GM12892 (cell line): ENCODE results near the gene E2F3. TPM values are rescaled to one million over a fixed set of nuclear protein-coding genes. Genes with fewer than 3 reads are reported as not detected.

ENCODE experiments used
- DNase-seq: peaks from one replicate; pipeline ENCODE4 v3.0.0; 2011; ENCODE audit not compliant: insufficient read length
- FAIRE-seq: peaks from 2 replicates; lab custom pipeline; 2011; peaks lifted over from hg19 to GRCh38; lab: Jason Lieb, UNC
- POLR2A ChIP-seq: IDR thresholded peaks from 2 replicates; pipeline ENCODE4 v1.6.1; 2011; ENCODE audit warnings: low read depth, low read length, control low read depth
- POLR2AphosphoS5 ChIP-seq: IDR thresholded peaks from 2 replicates; pipeline ENCODE4 v1.6.1; 2011; ENCODE audit warnings: low read depth, low read length, control low read depth
- TAF1 ChIP-seq: IDR thresholded peaks from 2 replicates; pipeline ENCODE4 v1.6.1; 2011; ENCODE audit warnings: low read depth, mild to moderate bottlenecking, control low read depth, low read length, borderline replicate concordance
- polyA plus RNA-seq: library from polyadenylated mRNA; unstranded; fragments of >200 nt; gene quantifications from one replicate; pipeline ENCODE4 v1.2.1, GENCODE V29; 2012; ENCODE audit warnings: missing spikeins, inconsistent platforms; ENCODE audit not compliant: missing spikeins

The E2F3 gene
- polyA plus RNA-seq, result 6.5 TPM

DNA sequence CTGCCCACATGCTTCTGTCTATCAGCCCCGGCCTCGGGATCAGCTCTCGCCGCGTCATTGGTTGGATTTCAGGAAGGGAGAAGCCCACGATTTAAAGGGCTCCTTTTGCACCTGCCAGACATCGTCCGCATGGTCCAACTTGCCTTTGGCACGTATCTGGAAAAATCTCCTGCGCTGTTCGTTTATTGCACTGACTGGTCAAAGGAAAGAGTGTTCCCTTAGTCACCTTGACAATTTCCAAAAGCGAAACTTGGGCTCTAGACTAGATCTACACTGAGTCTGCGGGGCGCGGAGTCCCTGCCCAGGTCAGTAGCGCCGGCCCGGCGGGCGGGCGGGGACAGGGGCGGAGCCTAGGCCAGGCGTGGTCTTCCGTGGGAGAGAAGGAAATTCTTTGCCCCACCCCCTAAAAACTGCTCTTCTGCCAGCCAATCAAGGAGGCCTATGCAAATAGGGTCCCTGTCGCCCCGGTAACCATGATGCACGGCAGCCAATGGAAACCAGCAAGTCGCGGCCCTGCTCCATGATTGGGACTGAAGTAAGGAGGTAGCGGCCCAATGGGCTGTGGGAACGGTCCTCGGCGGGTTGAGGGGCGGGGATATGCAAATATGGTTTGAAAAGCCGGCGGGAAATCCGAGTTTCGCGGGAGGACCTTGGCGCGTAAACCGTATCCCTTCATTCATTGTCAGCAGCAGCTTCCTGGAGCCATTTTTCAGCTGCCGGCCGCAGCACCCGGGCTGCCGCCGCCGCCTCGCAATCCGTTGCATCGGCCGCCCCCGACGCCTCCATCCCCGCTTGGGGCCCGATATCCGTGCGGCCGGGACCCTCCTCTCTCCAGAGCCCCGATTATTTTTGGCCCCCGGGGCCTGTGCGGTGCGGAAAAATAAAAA, at the start of gene E2F3:
E2F3 (plus strand) TSS at position 675 of the 887 bp plus-strand sequence. CDS start 354 bp downstream, outside the sequence.
- FAIRE-seq, result peak; percentile 99

DNA sequence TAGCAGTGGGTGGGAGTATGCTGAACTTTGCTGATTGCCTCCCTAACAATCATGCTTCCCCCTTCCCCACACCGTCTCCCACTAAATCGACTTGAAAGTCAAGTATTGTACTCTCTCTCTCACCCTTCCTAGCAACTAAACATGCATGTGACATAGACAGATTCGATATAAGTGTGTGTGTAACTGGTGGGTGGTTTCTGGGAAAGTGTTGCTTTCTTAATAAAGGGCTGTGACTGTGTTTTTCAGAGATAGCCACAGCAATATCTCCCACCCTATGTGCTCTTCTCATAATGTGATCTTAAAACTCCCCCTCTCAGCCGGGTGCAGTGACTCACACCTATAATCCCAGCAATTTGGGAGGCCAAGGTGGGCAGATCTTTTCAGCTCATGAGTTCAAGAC, 49.3 kb upstream of the E2F3 start:
- DNase-seq (no peak), FAIRE-seq (no peak)
- no peak for TF ChIP-seq POLR2AphosphoS5
- no peak for TF ChIP-seq POLR2A
- no peak for TF ChIP-seq TAF1

More for the DNA sequence above, at the start of gene E2F3:
- DNase-seq, result peak; percentile 95
- peak; percentile 89 for TF ChIP-seq POLR2A
- peak; percentile 95 for TF ChIP-seq TAF1
- TF ChIP-seq POLR2AphosphoS5, result peak; percentile 92

DNA sequence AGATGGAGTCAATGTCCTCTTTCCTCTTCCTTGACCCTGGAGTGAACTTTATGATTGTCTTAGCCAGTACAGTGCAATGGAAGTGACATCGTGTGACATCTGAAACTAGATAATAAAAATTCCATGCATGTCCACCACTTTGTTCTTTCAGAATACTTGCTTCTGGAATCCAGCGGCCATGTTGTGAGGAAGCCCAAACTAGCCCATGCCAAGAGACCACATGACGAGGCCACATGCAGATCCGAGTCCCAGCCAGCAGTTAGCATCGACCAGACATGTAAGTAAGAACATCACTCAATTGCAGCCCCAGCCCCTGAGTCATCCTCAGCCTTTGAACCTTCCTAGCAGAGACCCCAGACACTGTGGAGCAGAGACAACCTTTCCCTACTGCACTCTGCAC, 48.5 kb upstream of the E2F3 start:
- DNase-seq (no peak), FAIRE-seq (no peak)
- TF ChIP-seq TAF1 (no peak), POLR2A (no peak), POLR2AphosphoS5 (no peak)

DNA sequence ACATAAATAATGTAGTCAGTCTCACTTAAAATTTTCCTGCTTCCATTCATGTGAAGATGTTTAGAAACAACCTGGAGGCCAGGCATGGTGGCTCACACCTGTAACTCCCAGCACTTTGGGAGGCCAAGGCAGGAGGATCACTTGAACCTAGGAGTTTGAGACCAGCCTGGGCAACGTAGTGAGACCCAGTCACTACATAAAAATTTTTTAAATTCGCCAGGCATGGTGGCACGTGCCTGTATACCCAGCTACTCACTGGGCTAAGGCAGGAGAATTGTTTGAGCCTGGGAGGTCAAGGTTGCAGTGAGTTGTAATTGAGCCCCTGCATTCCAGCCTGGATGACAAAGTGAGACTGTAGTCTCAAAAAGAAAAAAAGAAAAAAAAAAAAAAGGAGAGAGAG, 47.3 kb upstream of the E2F3 start:
- no peak for FAIRE-seq
- TF ChIP-seq POLR2AphosphoS5 (no peak), TAF1 (no peak), POLR2A (no peak)
- no peak for DNase-seq

DNA sequence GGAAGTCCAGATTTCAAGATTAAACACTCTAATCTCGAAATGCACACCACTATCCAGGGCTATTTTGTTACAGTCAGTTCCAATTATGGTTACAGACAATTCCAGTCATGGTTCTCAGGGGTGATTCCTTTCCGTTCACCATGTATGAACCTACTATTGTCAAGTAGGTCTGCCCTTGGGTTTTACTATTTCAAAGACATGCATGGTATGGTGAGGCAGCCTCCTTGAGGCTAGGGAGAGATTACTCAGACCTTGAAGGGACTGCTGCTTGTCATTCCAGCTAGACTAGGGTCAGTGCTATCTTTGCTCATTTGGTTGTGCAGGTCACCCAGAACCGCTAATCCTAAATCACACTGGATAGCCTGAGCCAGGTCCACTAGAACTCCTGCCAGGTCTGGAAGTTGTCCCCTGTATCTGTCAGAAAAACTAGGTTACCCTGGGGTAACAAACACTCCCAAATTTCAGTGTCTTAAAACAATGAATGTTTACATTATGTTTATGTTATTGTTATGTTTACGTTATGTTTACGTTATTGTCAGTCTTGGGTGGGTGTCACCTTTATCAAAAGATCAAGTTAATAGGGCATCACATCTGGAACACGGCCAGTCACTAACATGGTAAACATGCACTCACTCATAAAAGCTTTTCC, 41.1 kb upstream of the E2F3 start:
- no peak for FAIRE-seq

DNA sequence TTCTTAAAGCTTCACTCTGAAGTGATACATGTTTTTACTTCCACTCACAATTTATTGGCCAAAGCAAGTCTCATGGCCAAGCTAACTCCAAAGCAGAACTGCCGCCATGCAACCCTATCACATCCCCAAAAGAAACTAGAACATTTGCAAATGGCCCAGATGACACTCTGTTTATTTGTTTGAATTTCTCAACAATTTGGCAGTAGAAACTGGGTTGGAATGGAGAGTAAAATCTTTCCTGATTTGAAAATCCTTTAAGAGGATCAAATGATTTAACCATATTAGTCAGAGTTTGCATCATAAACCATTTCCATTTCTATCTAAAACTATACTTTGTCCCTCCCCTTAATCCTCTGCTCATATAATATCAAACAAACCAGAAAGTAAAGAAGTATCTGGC, 39.1 kb upstream of the E2F3 start:
- DNase-seq, result no peak
- TF ChIP-seq POLR2AphosphoS5 (no peak), POLR2A (no peak)
- FAIRE-seq, result no peak

More for the DNA sequence above, 41.1 kb upstream of the E2F3 start:
- no peak for DNase-seq
- no peak for TF ChIP-seq POLR2AphosphoS5
- TF ChIP-seq POLR2A, result no peak
- TF ChIP-seq TAF1, result no peak

DNA sequence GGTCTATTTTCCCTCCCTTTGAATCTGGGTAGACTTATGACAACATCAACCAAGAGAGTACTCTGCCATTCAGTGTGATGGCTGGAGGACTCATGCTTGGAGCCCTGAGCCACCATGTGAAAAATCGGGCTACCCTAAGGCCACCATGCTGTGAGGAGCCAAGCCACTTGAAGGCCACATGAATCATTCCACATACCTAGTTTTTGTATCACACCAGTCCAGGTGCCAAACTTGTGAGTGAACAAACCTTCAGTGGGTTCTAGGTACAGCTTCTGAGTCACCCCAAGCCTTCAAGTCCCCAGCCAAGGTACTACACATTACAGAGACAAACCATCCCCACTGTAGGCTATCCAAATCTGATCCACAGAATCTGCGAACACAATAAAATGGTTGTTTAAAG, 37.4 kb upstream of the E2F3 start:
- DNase-seq, result no peak
- TF ChIP-seq TAF1 (no peak), POLR2A (no peak), POLR2AphosphoS5 (no peak)
- FAIRE-seq, result no peak

DNA sequence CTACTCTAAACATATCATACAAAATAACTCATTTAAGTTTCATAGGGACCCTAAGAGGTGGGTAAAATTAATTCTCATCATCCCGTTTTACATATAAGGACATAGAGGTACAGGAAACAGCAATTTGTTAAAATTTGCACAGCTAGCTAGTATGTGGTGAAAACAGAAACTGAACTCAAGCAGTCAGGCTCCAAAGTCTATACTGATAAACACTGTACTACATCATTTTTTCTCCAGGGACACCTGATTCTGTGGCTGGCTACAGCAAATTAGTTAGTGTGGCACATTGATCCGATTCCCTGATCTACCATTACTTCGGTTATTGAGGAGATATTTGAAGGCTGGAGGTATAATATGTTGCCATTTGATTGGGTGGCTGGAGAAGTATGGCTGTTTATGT, 36.2 kb upstream of the E2F3 start:
- DNase-seq (no peak), FAIRE-seq (no peak)
- TF ChIP-seq TAF1 (no peak), POLR2AphosphoS5 (no peak), POLR2A (no peak)

DNA sequence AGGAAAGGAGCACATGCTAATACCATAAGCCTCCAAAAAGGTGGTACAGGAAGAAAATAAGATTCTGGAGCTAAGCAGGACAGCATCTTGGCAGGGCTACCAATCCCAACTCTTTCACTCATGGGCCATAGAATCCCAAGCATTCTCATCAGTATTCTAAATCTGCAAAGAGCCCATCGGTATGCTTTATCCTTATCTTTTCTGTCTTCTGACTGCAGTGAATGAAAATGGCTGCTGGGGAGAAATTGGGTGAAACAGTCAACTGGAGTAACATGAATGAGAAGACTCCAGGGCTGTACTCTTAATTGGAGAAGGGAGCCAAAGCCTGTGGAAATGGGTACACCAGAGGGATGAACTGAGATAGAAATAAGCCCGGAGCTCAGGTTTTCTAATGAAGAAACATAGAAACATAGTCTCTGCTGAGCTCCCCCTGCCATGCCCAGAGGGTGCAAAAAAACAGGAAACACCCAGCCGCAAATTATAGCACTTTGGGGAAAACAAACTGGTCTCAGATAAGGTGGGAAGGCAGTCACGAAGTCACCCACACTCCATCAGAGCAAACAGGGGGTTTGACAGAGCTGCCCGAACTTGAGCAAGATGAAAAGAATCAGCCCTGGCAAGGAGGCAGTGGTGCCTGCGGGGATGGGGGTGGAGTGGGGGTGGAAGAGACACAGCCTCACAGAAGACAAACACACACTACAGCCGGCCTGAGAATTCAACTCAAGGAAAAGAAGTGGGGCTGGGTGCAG, 35.4 kb upstream of the E2F3 start:
- TF ChIP-seq TAF1 (no peak), POLR2AphosphoS5 (no peak), POLR2A (no peak)
- FAIRE-seq, result no peak
- DNase-seq, result no peak

DNA sequence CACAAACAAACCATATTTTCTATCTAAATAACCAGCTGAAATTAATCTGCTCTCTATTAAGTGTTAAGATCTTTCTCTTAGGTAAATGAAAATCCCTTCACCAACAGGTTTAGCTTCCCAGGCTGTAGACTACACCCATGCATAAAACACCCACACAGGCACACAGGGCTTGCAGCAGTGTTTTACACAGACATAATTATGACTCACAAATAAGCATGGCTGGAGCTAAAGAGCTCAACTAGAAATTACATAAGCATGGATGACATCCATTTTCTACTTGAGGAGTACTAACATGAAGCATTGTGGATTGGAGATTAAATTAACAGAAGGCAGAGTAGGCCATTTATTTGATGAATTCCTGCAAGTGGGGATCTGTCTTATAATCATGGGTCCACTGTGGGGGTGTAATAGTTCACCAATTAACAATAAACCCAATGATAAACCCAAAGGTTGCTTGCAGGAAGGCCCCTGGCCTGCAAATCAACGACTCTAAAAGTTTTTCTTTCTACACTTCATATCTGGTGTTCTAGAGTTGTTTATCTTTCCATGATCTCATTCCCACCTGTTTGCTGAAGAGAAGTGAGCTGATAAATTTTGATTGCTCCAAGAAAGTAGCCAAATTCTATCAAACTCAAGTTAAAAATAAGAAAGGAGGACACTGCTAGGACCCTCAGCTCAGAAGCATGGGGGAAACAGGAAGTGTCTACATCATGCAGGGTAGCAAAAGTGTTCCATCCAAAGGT, 33.8 kb upstream of the E2F3 start:
- TF ChIP-seq POLR2AphosphoS5 (no peak), TAF1 (no peak), POLR2A (no peak)
- DNase-seq (no peak), FAIRE-seq (no peak)

DNA sequence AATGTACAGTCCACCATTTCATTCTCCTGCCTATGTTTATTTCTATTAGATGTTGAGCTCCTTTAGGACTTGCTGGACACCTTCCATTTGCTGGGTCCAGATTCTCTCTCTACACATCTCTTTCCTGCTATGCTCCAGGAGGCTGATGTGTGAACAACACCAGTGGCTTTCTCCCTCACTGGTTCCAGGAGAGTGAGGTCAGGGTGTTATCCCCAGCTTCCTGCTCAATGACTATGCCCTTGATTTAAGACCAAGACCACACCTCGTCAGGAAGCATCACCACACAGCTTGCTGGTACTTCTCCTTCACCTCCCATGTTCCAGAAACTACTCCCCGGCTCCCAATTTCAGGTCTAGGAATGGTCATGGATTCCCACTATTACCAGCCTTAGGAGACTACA, 31.3 kb upstream of the E2F3 start:
- DNase-seq, result no peak
- no peak for FAIRE-seq
- TF ChIP-seq TAF1 (no peak), POLR2A (no peak), POLR2AphosphoS5 (no peak)
